ENCODE results near the gene C14orf180. TPM values are rescaled to one million over a fixed set of nuclear protein-coding genes. Genes with fewer than 3 reads are reported as not detected.

Gene C14orf180
- total RNA-seq, 1 experiment from 2014 or later: not detected

- ChIA-PET POLR2A (ENCODE audit: unreplicated experiment) (no interaction called here), CTCF (no interaction called here)
- Histone ChIP-seq H3K4me3 (ENCODE audit: low read length) (no peak overlapping the region), H3K9me2 (replicated peaks; ENCODE audit: low read length) (no peaks in the 10 kb centered on the region), H3K27me3 (ENCODE audit: low read length) (peaks cover 84% of the 10 kb centered on the region), H3F3A (ENCODE audit: low read length, unreplicated experiment) (no peaks in the 10 kb centered on the region), H3K79me2 (ENCODE audit: low read length) (no peaks in the 10 kb centered on the region), H3K4me1 (ENCODE audit: insufficient read depth, low read length) (no peaks in the 10 kb centered on the region), H4K20me1 (ENCODE audit: low read length) (no peaks in the 10 kb centered on the region), H3K27ac (ENCODE audit: low read length) (no peak overlapping the region), H3K9ac (ENCODE audit: low read length) (no peak overlapping the region), H3K9me3 (ENCODE audit: low read length) (no peaks in the 10 kb centered on the region), H2AFZ (ENCODE audit: low read length) (no peak overlapping the region), H3K36me3 (ENCODE audit: low read depth, low read length) (no peaks in the 10 kb centered on the region), H3K4me2 (ENCODE audit: low read length) (no peak overlapping the region)
- ATAC-seq: no peak
- no TSS peak for BruUV-seq (replicated peaks)
- no peak for DNase-seq
- intact Hi-C loops (cut with micrococcal nuclease): no loop called here
- TF ChIP-seq CTCF (conservative IDR thresholded peaks at IDR 0.05; ENCODE audit: low read depth, low read length): no peak
- TF ChIP-seq EZH2phosphoT487 (IDR thresholded peaks at IDR 0.05; ENCODE audit: borderline replicate concordance, low read length): no peak
- no peak for TF ChIP-seq EZH2 (IDR thresholded peaks at IDR 0.05; ENCODE audit: low read length, unreplicated experiment)
Observed at GRCh38 chr14:104544362-104544961, 35.1 kb upstream of the C14orf180 start.

- no TSS peak for BruUV-seq (replicated peaks)
- H3K4me3 ChIP-seq (ENCODE audit: low read length): no peak overlapping the region
- H3K79me2 ChIP-seq (ENCODE audit: low read length): no peaks in the 10 kb centered on the region
- no peaks in the 10 kb centered on the region for H3K4me1 ChIP-seq (ENCODE audit: insufficient read depth, low read length)
- H3K9me2 ChIP-seq (replicated peaks; ENCODE audit: low read length): no peaks in the 10 kb centered on the region
- H3K9ac ChIP-seq (ENCODE audit: low read length): no peak overlapping the region
- intact Hi-C loops (cut with micrococcal nuclease): no loop called here
- TF ChIP-seq EZH2phosphoT487 (IDR thresholded peaks at IDR 0.05; ENCODE audit: borderline replicate concordance, low read length) (no peak), CTCF (conservative IDR thresholded peaks at IDR 0.05; ENCODE audit: low read depth, low read length) (no peak)
- H3F3A ChIP-seq (ENCODE audit: low read length, unreplicated experiment): no peaks in the 10 kb centered on the region
- no peak overlapping the region for H3K4me2 ChIP-seq (ENCODE audit: low read length)
- H3K27ac ChIP-seq (ENCODE audit: low read length): no peak overlapping the region
- ChIA-PET POLR2A (ENCODE audit: unreplicated experiment) (no interaction called here), CTCF (no interaction called here)
- ATAC-seq (no peak), DNase-seq (no peak)
- H3K27me3 ChIP-seq (ENCODE audit: low read length): peaks cover 86% of the 10 kb centered on the region
- H4K20me1 ChIP-seq (ENCODE audit: low read length): no peaks in the 10 kb centered on the region
- H3K9me3 ChIP-seq (ENCODE audit: low read length): no peaks in the 10 kb centered on the region
- H3K36me3 ChIP-seq (ENCODE audit: low read depth, low read length): no peaks in the 10 kb centered on the region
- H2AFZ ChIP-seq (ENCODE audit: low read length): no peak overlapping the region
Observed at GRCh38 chr14:104545151-104545941, 34.2 kb upstream of the C14orf180 start.

- ChIA-PET CTCF (no interaction called here), POLR2A (ENCODE audit: unreplicated experiment) (no interaction called here)
- Histone ChIP-seq H3K9me3 (ENCODE audit: low read length) (no peaks in the 10 kb centered on the region), H3K4me2 (ENCODE audit: low read length) (no peak overlapping the region), H2AFZ (ENCODE audit: low read length) (no peak overlapping the region), H3K4me1 (ENCODE audit: insufficient read depth, low read length) (no peaks in the 10 kb centered on the region), H3K27me3 (ENCODE audit: low read length) (peaks cover 88% of the 10 kb centered on the region), H3K9ac (ENCODE audit: low read length) (no peak overlapping the region), H3K4me3 (ENCODE audit: low read length) (no peak overlapping the region), H3F3A (ENCODE audit: low read length, unreplicated experiment) (no peaks in the 10 kb centered on the region), H4K20me1 (ENCODE audit: low read length) (no peaks in the 10 kb centered on the region), H3K79me2 (ENCODE audit: low read length) (no peaks in the 10 kb centered on the region), H3K27ac (ENCODE audit: low read length) (no peak overlapping the region), H3K9me2 (replicated peaks; ENCODE audit: low read length) (no peaks in the 10 kb centered on the region), H3K36me3 (ENCODE audit: low read depth, low read length) (no peaks in the 10 kb centered on the region)
- ATAC-seq (no peak), DNase-seq (no peak)
- no peak for TF ChIP-seq CTCF (conservative IDR thresholded peaks at IDR 0.05; ENCODE audit: low read depth, low read length)
- TF ChIP-seq EZH2phosphoT487 (IDR thresholded peaks at IDR 0.05; ENCODE audit: borderline replicate concordance, low read length): no peak
- TF ChIP-seq EZH2 (IDR thresholded peaks at IDR 0.05; ENCODE audit: low read length, unreplicated experiment): no peak
- intact Hi-C loops (cut with micrococcal nuclease): no loop called here
- BruUV-seq (replicated peaks): no TSS peak
Observed at GRCh38 chr14:104545942-104546501, 33.5 kb upstream of the C14orf180 start.
